K562 (cell line): ENCODE measurements around the gene SKIC2.

Experiments used
- BDP1 ChIP-seq: IDR thresholded peaks from 3 replicates; pipeline ENCODE4 v1.6.1; 2011; ENCODE audit not compliant: insufficient read length, insufficient read depth
- C11orf30 ChIP-seq: fragments of 450-650 bp; IDR thresholded peaks from 2 replicates; pipeline ENCODE4 v1.6.1; 2016; ENCODE audit warnings: low read depth, mild to moderate bottlenecking
- HMGXB4 ChIP-seq: sonication (generic); formaldehyde crosslinking; IDR thresholded peaks from 2 replicates; pipeline ENCODE4 v1.8.1; 2023; ENCODE audit warnings: mild to moderate bottlenecking, missing genetic modification reagents
- NFIC ChIP-seq: fragments of 450-650 bp; IDR thresholded peaks from 2 replicates; pipeline ENCODE4 v1.6.1; 2017; ENCODE audit warnings: mild to moderate bottlenecking, inconsistent platforms
- RAD21 ChIP-seq, 2 experiments: fragments of 250-450 bp in 1 of 2; fragments of 450-650 bp in 1 of 2; sonication (Bioruptor Pico) in 1 of 2; formaldehyde crosslinking in 1 of 2; IDR thresholded peaks in 1 of 2; conservative IDR thresholded peaks in 1 of 2; 2 replicates each; pipeline versions ENCODE4 v1.4.0 to v1.8.0; 2020 to 2022; ENCODE audit warnings: mild to moderate bottlenecking in 2 of 2, moderate library complexity in 1 of 2
- RFX5 ChIP-seq: IDR thresholded peaks from 2 replicates; pipeline ENCODE4 v1.6.1; 2011; ENCODE audit warnings: low read depth, mild to moderate bottlenecking, improper control_type of control experiment, low read length
- ZNF551 ChIP-seq: fragments of 250-450 bp; sonication (Bioruptor Pico); IDR thresholded peaks from 2 replicates; pipeline ENCODE4 v1.5.0; 2021; ENCODE audit warnings: mild to moderate bottlenecking, moderate library complexity
- TF ChIP-seq, protein P1 (sequence below), 3 experiments: IDR thresholded peaks in 2 of 3; conservative IDR thresholded peaks in 1 of 3; 2 replicates each; pipeline ENCODE4 v1.5.1; 2011 to 2012; ENCODE audit warnings: low read length in 3 of 3, mild to moderate bottlenecking in 3 of 3, control low read depth in 2 of 3, improper control_type of control experiment in 1 of 3, inconsistent platforms in 1 of 3, low read depth in 1 of 3, mixed read lengths in 1 of 3, moderate library complexity in 1 of 3; ENCODE audit not compliant: insufficient read depth in 2 of 3

DNA sequence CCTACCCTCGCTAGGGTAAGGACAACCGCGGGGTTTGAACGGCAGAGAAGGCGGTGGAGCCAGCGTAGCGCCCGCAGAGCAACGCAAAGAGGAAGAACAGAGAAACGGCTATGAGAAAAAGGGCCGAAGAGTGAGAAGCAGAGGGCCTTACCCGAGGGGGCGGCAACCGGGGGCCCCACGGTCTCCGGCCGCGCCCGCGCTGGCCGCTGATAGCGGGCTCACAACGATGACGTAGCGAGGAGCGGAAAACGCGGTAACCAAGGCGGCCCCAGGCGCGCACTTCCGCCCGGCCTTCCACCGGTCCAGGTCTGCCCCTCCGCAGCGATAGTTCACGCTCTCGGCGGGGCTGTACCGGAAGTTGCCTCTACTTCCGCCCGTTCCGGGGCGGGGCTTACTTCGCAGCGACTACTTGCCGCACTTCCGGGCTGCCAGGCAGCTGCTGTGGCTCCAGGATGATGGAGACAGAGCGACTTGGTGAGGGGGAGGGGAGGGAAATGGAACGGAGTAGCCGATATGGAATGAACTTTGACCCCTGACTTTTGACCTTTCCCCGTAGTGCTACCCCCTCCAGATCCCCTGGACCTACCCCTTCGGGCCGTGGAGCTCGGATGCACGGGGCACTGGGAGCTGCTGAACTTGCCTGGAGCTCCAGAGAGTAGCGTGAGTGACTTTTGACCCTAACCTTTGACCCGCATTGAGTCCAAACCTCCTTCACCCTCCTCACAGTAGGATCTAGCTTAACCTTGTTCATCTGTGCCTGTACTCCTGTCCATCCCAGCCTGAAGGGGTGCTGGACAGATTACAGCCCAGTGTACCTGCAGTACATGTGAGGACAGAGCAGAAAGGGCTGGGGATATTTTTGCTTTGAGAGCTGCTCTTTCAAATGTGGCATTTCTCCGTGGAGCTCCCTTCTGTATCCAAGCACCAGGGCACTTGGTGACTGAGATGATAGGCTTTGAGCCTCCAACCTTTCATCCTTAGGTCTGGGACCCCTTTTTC lies at the start of gene SKIC2, which contains the start of gene NELFE:
- TF ChIP-seq, protein P1, sequence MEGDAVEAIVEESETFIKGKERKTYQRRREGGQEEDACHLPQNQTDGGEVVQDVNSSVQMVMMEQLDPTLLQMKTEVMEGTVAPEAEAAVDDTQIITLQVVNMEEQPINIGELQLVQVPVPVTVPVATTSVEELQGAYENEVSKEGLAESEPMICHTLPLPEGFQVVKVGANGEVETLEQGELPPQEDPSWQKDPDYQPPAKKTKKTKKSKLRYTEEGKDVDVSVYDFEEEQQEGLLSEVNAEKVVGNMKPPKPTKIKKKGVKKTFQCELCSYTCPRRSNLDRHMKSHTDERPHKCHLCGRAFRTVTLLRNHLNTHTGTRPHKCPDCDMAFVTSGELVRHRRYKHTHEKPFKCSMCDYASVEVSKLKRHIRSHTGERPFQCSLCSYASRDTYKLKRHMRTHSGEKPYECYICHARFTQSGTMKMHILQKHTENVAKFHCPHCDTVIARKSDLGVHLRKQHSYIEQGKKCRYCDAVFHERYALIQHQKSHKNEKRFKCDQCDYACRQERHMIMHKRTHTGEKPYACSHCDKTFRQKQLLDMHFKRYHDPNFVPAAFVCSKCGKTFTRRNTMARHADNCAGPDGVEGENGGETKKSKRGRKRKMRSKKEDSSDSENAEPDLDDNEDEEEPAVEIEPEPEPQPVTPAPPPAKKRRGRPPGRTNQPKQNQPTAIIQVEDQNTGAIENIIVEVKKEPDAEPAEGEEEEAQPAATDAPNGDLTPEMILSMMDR (IDR thresholded peaks at IDR 0.05 in 2 of 3, conservative IDR thresholded peaks at IDR 0.05 in 1 of 3; ENCODE audit: insufficient read depth in 2 of 3, low read depth in 1 of 3, low read length in 3 of 3), result no peak
- TF ChIP-seq NFIC, result no peak; the same call in 1 of the 2 replicates
- TF ChIP-seq RFX5, result no peak
- no peak for TF ChIP-seq ZNF551 (CRISPR knock-in tag)
- peak; percentile 97 for TF ChIP-seq C11orf30
- TF ChIP-seq BDP1, result no peak
- TF ChIP-seq HMGXB4, result no peak; the same call in 1 of the 2 replicates
- TF ChIP-seq RAD21 (CRISPR knock-in tag; conservative IDR thresholded peaks at IDR 0.05 in 1 of 2, IDR thresholded peaks at IDR 0.05 in 1 of 2), result peak; percentile 24 to 28
